HG02678 (cell line): ENCODE data around the gene USP47.

Experiments used
- ATAC-seq: cut with Tn5 transposase; IDR thresholded peaks from one replicate; pipeline ENCODE4 v1.9.1; 2021; ENCODE audit warnings: mild to moderate bottlenecking, moderate library complexity; ENCODE audit not compliant: unreplicated experiment

USP47 gene

GRCh38 chr11:11996321-11997048 lies 154.7 kb downstream of the USP47 start:
- ATAC-seq, result no peak

- no peak for ATAC-seq
Measured at GRCh38 chr11:11997049-11997322, 155.2 kb downstream of the USP47 start.

- ATAC-seq, result no peak
Measured at GRCh38 chr11:11998091-11998781, 156.5 kb downstream of the USP47 start.

- ATAC-seq, result no peak
Measured at GRCh38 chr11:12001186-12001585, 159.4 kb downstream of the USP47 start.

GRCh38 chr11:12003336-12003735 lies 161.6 kb downstream of the USP47 start:
- ATAC-seq, result no peak

- ATAC-seq, result no peak
Measured at GRCh38 chr11:12003815-12004214, 162.0 kb downstream of the USP47 start.

- ATAC-seq, result no peak
Measured at GRCh38 chr11:12005061-12005460, 163.3 kb downstream of the USP47 start.

- no peak for ATAC-seq
Measured at GRCh38 chr11:12005476-12005875, 163.7 kb downstream of the USP47 start.

GRCh38 chr11:12006552-12007229 lies 164.9 kb downstream of the USP47 start:
- ATAC-seq, result no peak

GRCh38 chr11:12007230-12007593 lies 165.4 kb downstream of the USP47 start:
- no peak for ATAC-seq

GRCh38 chr11:12007769-12008737 lies 166.3 kb downstream of the USP47 start, which contains the start of gene DKK3:
Gene DKK3, minus strand, starts transcription at chr11:12008626. Its CDS starts 44 bp downstream, at chr11:12008582.
- ATAC-seq, result no peak
